Measurements from ENCODE around the gene PRKCB.

The PRKCB gene

DNA sequence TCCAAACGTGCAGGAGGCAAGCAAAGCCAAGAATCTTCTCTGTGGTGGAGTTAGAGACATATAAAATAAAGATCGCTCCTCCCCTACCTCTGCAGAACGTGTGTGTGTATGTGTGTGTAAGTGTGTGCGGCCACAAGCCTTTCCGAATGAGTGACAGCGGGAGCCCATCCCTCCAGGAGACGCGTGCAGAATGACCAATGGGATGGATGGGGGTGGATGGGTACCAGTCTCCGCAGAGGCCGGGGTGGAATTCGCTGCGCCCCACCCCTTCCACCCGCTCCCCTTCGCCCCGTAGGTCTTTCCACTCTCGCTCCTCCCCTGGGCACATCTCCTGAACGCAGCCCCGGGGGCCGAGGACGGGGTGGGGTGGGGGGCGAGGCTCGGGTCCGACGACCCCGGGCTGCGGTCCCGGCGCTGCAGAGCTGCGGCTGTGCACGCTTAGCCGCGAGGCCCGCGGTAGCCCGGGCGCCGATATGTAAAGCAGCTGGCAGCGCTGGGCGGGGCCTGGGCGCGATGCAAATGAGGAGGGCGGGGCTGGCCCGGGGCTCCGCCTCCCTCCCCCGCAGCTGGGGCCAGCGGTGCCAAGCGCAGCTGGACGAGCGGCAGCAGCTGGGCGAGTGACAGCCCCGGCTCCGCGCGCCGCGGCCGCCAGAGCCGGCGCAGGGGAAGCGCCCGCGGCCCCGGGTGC, at the start of gene PRKCB:
Gene PRKCB (plus strand): TSS at position 594 of the 688 bp plus-strand sequence.
- DNase-seq (ENCODE audit: low read depth in 3 of 3): peak; percentile 79 to 91 (median 84)

GRCh38 chr16:23786964-23787561, 48.7 kb upstream of the PRKCB start:
- no peak for DNase-seq (ENCODE audit: low read depth in 3 of 3)

DNA sequence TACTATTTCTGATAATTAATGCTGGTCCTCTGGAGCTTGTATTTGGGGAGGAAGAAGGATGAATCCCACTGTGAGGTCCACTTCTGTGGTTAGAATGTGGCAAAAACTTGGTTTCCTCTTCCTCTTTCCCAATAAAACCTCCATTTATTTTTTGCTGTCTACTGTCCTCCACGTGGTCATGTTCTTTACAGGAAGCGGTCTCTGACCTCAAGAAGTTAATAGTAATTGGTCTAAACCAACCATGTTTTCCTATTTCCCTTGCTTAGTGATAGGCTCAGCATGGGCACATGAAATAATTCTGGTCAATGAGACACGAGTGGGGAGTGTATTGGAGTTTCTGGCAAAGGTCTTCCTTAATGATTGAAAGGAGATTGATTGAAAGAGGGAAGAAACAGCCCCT, 47.1 kb upstream of the PRKCB start:
- DNase-seq (ENCODE audit: low read depth in 3 of 3): no peak

DNA sequence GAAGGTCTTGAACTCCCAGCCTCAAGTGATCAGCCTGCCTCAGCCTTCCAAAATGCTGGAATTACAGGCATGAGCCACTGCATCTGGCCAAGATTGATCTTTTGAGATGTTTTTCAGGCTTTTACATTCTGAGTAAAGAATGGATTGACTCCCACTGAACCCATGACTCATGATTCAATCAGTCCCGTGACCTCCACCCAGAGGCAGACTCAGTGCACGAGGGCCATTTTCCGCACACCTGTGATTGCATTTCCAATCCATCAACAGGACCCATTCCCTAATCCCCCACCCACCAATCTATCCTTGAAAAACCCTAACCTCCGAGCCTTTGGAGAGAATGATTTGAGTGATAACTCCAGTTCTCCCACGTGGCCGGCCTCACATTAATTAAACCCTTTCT, 40.4 kb upstream of the PRKCB start:
- no peak for DNase-seq (ENCODE audit: low read depth in 3 of 3)

DNA sequence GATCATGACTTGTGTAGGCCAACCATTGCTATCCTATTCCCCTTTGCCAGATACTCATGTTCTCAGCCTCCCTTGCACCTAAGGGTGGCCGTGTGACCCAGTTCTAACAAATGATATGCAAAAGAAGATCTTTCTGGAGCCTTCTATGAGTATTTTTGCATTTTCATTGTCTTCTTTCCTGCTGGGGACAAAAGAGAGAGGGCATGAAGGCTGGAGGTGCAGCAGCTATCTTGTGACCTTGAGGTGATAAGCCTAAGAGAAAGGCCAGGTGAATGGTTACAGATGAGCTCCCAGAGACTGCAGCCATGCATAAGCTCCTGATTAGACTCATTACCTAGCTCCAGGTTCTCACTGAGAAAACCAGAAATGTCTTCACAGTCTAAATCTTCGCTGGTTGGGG, 38.8 kb upstream of the PRKCB start:
- no peak for DNase-seq (ENCODE audit: low read depth in 3 of 3)

- DNase-seq (ENCODE audit: low read depth in 3 of 3): peak; percentile 61 to 76 (median 71)
These were observed 34.4 kb upstream of the PRKCB start for GRCh38 chr16:23801378-23801777.

DNA sequence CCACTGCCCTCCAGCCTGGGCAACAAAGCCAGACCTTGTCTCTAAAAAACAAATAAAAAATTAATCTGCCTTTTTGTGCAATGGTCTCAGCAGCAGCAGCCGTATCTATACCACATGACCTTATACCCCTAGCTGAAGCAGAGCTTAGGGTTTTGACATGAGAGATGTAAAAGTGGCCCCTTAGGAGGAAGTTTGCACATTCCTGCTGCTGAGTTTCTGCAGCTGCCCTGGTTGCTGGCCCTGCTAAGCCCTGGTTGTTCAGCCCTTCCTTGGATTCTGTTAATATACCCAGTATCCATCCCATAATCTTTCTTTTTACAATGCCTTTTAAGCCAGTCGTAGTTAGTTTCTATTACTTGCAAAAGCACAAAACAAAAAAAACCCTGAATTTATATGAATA, 33.0 kb upstream of the PRKCB start:
- no peak for DNase-seq (ENCODE audit: low read depth in 3 of 3)

- DNase-seq (ENCODE audit: low read depth in 3 of 3): peak; percentile 42 to 71 (median 54)
These were observed 32.1 kb upstream of the PRKCB start for GRCh38 chr16:23803591-23804123.

DNA sequence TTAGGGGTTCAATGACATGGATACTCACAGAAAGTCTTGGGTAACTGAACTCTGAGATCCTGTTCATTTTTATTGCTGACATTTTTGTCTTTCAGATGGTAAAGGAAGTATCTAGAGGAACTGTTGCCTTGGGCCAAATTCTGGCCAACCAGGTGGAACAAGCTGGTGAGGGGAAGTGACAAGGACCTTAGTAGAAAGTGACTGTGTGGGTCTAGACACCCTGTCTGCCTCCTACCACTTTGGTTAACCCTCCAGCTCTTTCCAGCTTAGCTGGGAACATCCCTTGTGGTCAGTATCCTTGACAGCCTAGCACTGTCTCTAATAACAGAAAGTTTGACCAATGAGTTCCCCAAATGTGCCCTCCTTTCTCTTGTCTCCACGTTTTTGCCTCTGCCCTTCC, 28.8 kb upstream of the PRKCB start:
- DNase-seq (ENCODE audit: low read depth in 3 of 3): no peak

DNA sequence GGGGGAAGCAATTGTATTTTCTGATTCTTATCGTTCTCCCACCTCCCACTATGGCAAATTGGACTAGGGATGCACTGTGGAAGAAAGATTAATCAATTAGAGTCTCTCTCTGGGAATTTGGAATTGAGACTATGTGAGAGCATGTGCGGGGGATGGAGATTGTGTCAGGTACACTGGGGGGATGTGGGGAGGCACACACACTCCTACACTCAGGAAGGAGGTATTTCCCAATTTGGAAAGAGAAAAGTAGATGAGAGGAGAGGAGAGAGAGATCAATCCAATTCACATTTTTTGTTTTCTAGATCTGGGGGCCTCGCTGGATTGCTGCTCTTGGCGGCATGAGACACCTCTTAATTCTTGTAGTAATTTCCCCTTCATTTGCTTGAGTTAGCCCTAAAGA, 14.3 kb upstream of the PRKCB start:
- DNase-seq (ENCODE audit: low read depth in 3 of 3): no peak

DNA sequence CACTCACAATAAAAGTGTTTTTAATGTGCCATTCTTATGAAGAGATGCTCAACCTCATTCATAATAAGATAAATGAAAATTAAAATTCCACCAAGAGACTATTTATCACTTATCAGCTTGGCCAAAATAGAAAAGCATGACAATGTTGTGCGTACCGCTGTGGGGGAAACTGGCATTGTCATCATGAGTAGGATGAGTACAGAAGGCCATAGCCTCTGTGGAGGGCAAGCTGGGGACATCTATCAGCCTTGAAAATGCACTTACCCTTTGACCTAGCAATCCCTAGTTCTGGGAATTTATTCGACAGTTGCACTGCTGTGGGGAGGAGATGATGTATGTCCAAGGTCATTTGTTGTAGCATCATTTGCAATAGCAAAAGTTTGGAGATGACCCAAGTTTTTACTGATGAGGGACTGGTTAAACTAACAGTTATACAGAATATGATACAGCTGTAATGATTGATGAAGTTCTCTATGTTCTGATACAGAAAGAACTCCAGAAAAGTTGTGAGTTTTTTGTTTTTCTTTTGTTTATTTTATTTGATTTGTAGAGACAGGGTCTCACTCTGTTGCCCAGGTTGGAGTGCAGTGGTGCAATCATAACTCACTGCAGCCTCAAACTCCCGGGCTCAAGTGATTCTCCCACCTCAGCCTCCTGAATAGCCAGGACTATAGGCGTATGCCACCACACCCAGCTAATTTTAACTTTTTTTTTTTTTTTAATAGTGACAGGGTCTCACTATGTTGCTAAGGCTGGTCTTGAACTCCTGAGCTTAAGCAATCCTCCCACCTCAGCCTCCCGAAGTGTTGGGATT, 13.7 kb upstream of the PRKCB start:
- DNase-seq (ENCODE audit: low read depth in 3 of 3): no peak

GRCh38 chr16:23823475-23824384, 12.1 kb upstream of the PRKCB start:
- DNase-seq (ENCODE audit: low read depth in 3 of 3): no peak

DNA sequence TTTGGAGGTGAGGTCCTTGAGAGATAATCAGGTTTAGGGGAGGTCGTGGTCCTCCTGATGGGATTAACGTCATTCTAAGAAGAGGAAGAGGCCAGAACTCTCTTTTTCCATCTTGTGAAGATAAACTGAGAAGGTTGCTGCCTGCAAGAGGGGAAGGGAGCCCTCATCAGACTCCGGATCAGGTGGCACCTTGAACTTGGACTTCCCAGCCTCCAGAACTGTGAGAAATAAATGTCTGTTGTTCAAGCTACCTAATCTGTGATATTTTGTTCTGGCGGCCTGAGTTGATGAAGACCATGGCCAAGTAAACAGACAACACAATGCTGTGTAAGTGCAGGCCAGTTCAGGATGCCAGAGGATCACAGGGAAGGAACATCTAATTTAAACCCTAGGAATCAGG, 10.9 kb upstream of the PRKCB start:
- no peak for DNase-seq (ENCODE audit: low read depth in 3 of 3)

DNA sequence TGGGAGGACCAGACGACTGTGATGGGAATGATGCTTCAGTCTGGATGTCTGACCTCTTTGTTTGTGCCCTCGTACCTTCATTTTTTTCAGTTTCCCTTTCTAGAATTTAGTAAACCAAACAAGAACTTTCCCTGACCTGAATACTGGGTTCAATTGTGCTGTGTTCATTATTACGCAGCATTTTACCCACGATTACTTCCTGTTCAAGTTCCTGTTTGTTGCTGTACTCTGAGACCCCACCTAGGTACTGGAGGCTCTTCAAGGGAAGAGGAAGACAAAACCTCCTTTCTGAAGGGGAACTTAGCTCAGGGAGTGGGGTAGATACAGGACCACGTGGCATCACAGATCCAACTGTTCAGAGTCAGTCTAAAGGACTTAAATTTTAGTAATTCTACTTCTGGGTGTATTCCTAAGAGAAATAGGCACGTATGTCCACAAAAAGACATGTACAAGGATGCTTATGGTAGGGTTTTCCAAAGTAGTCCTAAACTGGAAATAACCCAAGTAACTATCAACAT, 9.2 kb upstream of the PRKCB start:
- no peak for DNase-seq (ENCODE audit: low read depth in 3 of 3)

DNA sequence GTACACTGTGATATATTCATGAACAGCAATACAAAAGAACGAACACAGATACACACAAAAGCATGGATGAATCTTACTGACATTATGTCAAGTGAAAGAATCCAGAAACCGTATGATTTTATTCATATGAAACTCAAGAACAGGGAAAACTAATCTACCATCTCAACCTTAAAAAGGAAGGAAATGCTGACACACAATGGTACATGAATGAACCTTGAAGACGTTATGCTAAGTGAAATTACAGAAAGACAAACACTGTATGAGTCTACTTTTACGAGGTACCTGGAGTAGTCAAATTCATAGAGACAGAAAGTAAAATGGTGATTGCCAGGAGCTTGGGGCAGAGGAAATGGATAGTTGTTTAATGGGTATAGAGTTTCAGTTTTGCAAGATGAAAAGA, 8.7 kb upstream of the PRKCB start:
- DNase-seq (ENCODE audit: low read depth in 3 of 3): no peak

- DNase-seq (ENCODE audit: low read depth in 3 of 3): no peak
These were observed 6.3 kb upstream of the PRKCB start for GRCh38 chr16:23829454-23829853.

DNA sequence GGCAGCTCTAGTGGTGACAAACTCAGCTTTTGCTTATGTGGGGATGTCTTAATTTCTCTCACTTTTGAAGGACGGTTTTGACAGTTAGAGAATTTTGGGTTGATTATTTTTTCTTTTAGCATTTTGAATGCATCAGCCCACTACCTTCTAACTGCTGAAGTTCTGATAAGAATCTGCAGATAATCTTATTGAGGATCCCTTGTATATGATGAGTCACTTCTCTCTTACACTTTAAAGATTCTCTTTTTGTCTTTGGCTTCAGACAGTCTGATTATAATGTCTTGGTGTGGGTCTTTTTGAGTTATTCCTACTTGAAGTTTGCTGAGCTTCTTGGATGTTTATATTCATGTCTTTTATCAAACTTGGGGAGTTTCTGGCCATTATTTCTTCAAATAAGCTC, 5.5 kb upstream of the PRKCB start:
- no peak for DNase-seq (ENCODE audit: low read depth in 3 of 3)

DNA sequence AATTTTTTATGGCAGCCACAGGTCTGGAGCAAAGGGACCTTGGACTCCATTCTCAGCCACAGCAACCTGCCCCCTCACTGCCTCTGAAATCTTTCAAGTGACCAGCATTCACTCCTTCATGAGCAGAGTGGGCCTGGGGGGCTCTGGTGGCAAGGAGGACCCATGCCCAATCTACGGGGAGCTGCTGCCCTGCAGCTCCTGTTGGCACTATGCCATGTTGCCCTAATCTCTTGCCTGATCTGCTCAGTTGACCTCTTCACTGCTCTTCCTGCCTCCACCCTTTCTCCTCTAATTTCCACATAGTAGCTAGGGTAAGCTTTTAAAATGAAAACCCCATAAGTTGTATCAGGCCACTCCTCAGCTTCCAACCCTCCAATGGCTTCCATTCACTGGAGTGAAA, 2.9 kb upstream of the PRKCB start:
- no peak for DNase-seq (ENCODE audit: low read depth in 3 of 3)

- no peak for DNase-seq (ENCODE audit: low read depth in 3 of 3)
These were observed 2.3 kb upstream of the PRKCB start for GRCh38 chr16:23833504-23833903.

DNA sequence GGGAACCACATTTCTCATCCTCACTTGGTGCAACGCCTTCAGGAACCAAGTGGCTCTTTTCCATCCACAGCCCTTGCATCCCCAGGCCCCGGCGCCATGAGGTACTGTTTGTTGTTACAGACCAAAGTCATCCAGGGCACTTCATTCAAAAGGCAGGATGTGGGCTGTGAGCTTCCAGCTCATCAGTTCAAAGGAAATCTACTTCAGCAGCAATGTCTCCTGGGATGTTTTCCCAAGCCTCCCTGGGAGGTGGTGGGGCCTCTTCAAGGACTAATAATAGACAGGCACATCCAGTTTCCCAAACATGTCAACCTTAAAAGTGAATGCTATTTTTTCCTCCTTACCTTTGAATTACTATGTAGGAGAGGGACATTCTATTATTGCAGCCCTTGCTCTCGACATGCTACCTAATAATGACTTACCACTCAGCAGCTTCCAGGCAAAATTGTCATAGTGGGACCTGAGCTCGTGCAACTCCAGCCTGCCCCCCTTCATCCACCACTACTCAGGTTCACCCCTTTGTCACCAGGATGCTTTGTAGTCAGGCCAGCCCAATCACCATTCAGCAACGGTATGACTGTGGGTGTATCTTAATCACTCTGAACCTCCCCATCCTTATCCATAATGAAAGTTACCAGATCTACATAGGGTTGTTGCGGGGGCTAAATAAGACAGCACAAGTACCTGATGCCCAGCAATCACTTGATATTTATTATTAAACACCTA, 1.7 kb upstream of the PRKCB start:
- no peak for DNase-seq (ENCODE audit: low read depth in 3 of 3)

DNA sequence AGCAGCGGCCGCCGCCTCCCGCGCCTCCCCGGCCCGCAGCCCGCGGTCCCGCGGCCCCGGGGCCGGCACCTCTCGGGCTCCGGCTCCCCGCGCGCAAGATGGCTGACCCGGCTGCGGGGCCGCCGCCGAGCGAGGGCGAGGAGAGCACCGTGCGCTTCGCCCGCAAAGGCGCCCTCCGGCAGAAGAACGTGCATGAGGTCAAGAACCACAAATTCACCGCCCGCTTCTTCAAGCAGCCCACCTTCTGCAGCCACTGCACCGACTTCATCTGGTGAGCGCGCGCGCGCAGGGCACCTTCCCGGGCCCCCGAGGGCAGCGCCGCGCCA, 258 bp downstream of the PRKCB start:
- DNase-seq (ENCODE audit: low read depth in 3 of 3): no peak

All from stimulated activated CD4-positive, alpha-beta T cell treated with anti-CD3 and anti-CD28 coated beads, TNF-alpha, amount 100 ng/mL, for 24 hours (primary cell).